Nephron progenitor cell (in vitro differentiated cells): ENCODE measurements around the gene EEF1AKMT3.

ENCODE experiments used
- DNase-seq: peaks from one replicate; pipeline ENCODE4 v3.0.0; 2021
- H3K27ac Mint-ChIP-seq: 2 replicates; pipeline ENCODE4 v1.8.0; 2021; ENCODE audit warnings: mild to moderate bottlenecking, moderate library complexity, mixed read lengths
- H3K27me3 Mint-ChIP-seq: 2 replicates; pipeline ENCODE4 v1.8.0; 2021; ENCODE audit warnings: mild to moderate bottlenecking, low read depth, mixed read lengths; ENCODE audit not compliant: poor library complexity
- H3K36me3 Mint-ChIP-seq: 2 replicates; pipeline ENCODE4 v1.8.0; 2021; ENCODE audit warnings: low read depth, mixed read lengths
- H3K4me1 Mint-ChIP-seq: 2 replicates; pipeline ENCODE4 v1.8.0; 2021; ENCODE audit warnings: mixed read lengths
- H3K4me3 Mint-ChIP-seq: 2 replicates; pipeline ENCODE4 v1.8.0; 2021; ENCODE audit warnings: mild to moderate bottlenecking, moderate library complexity, mixed read lengths
- H3K9me3 Mint-ChIP-seq: 2 replicates; pipeline ENCODE4 v1.8.0; 2021; ENCODE audit warnings: mild to moderate bottlenecking, moderate library complexity, mixed read lengths
- CTCF ChIP-seq: fragments of 200-600 bp; sonication (generic); IDR thresholded peaks from 2 replicates; pipeline ENCODE4 v1.5.0; 2021; ENCODE audit warnings: antibody characterized with exemption

EEF1AKMT3 gene

GRCh38 chr12:57756406-57757341, 15.7 kb upstream of the EEF1AKMT3 start:
- peak; percentile 71 for DNase-seq
- H3K9me3 Mint-ChIP-seq, result no peaks in the 10 kb centered on the region
- peaks cover 85% of the 10 kb centered on the region for H3K27me3 Mint-ChIP-seq
- peaks cover 8% of the 10 kb centered on the region for H3K36me3 Mint-ChIP-seq
- H3K4me3 Mint-ChIP-seq, result peak overlapping the region; percentile 76
- H3K4me1 Mint-ChIP-seq, result peaks cover 37% of the 10 kb centered on the region
- no peak overlapping the region for H3K27ac Mint-ChIP-seq
- peak; percentile 74 for TF ChIP-seq CTCF

DNA sequence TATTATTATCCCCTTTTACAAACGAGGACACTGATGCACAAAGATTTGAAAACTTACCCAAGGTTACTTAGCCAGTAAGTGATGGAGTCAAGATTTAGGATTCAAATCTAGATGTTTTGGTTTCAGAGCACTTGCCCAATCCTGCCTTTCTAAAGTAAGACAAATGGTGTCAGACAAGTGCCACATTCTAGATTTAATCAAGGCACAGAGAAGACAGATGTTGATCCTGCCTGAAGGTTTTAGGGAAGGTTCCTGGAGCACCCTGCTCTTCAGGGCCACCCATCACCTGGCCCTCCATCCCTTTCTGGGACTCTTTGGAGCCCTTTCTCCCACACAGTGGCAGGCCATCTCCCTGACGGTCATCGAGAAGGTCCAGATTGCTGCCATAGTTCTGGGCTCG, 14.6 kb upstream of the EEF1AKMT3 start:
- TF ChIP-seq CTCF, result no peak
- peaks cover 89% of the 10 kb centered on the region for H3K27me3 Mint-ChIP-seq
- no peak overlapping the region for H3K27ac Mint-ChIP-seq
- no peak for DNase-seq
- peaks cover 30% of the 10 kb centered on the region for H3K4me1 Mint-ChIP-seq
- H3K36me3 Mint-ChIP-seq, result peaks cover 5% of the 10 kb centered on the region
- no peak overlapping the region for H3K4me3 Mint-ChIP-seq
- no peaks in the 10 kb centered on the region for H3K9me3 Mint-ChIP-seq

GRCh38 chr12:57758552-57759359, 13.7 kb upstream of the EEF1AKMT3 start:
- H3K36me3 Mint-ChIP-seq, result peaks cover 5% of the 10 kb centered on the region
- no peak for TF ChIP-seq CTCF
- no peak overlapping the region for H3K27ac Mint-ChIP-seq
- H3K4me3 Mint-ChIP-seq, result no peak overlapping the region
- peaks cover 20% of the 10 kb centered on the region for H3K4me1 Mint-ChIP-seq
- peaks cover 3% of the 10 kb centered on the region for H3K9me3 Mint-ChIP-seq
- peaks cover 89% of the 10 kb centered on the region for H3K27me3 Mint-ChIP-seq
- DNase-seq, result no peak

- no peak overlapping the region for H3K4me3 Mint-ChIP-seq
- H3K27me3 Mint-ChIP-seq, result peaks cover 89% of the 10 kb centered on the region
- H3K9me3 Mint-ChIP-seq, result peaks cover 4% of the 10 kb centered on the region
- TF ChIP-seq CTCF, result no peak
- H3K27ac Mint-ChIP-seq, result no peak overlapping the region
- no peak for DNase-seq
- H3K4me1 Mint-ChIP-seq, result peaks cover 13% of the 10 kb centered on the region
- H3K36me3 Mint-ChIP-seq, result peaks cover 5% of the 10 kb centered on the region
These were observed 12.9 kb upstream of the EEF1AKMT3 start for GRCh38 chr12:57759360-57759980.

DNA sequence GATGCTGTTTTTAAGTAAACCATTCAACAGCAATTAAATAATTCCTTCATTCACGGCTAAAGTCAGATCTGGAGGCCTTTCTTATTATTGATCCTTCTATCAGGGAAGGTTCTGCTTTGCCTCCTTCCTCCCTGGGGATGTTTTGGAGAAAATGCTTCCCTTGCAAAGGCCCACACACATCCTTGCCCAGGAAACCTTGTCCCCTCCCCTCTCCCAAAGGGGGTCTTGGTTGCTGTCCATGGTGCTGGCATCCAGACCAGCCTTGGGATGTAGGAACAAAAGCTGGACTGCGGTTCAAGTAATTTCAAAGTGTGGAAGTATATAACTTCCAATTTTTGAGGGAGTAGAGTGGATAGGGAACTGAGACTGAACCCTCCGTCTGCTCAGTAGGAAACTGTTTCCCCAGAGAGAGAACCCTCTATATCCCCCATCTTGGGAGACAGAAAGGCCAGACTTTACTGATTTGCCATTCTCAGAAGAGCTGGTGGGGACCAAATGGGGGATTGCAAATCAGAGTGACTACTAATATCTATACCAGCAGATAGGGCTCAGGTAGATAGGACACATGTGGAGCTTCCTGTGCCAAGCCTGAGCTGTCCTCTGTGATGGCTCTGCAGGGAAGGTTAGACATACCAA, 11.9 kb upstream of the EEF1AKMT3 start:
- Mint-ChIP-seq H3K36me3 (peaks cover 5% of the 10 kb centered on the region), H3K27me3 (peaks cover 95% of the 10 kb centered on the region)
- DNase-seq, result peak; percentile 84

More for the DNA sequence above, 11.9 kb upstream of the EEF1AKMT3 start:
- TF ChIP-seq CTCF, result no peak
- Mint-ChIP-seq H3K27ac (no peak overlapping the region), H3K4me3 (no peak overlapping the region), H3K9me3 (peaks cover 4% of the 10 kb centered on the region), H3K4me1 (peaks cover 9% of the 10 kb centered on the region)
